Measurements from ENCODE around the gene ST3GAL4. TPM values are rescaled to one million over a fixed set of nuclear protein-coding genes. Genes with fewer than 3 reads are reported as not detected.
"Not testable (repeated sequence)": the region's sequence is repeated elsewhere in the genome, so short reads cannot be mapped to it uniquely, and the experiment has no call there.

ST3GAL4 gene
- total RNA-seq, 1 donor: 37.7 TPM

DNA sequence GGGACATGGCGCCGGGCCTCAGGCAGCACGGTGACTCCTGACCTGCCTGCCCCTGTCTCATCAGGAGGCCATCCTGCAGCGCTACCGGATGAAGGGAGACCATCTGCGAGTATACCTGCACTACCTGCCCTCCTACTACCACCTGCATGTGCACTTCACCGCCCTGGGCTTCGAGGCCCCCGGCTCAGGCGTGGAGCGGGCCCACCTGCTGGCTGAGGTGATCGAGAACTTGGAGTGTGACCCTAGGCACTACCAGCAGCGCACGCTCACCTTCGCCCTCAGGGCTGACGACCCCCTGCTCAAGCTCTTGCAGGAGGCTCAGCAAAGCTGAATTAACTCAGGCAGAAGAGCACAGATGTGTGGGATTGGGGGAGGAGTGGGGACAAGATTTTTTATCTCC, 10.2 kb upstream of the ST3GAL4 start:
- no peak for DNase-seq (ENCODE audit: low read depth in 2 of 3, low spot score in 2 of 3)

- DNase-seq (ENCODE audit: low read depth in 2 of 3, low spot score in 2 of 3): peak in 2 of 3 donors; percentile 84 to 87
Observed at GRCh38 chr11:126345759-126346585, 9.5 kb upstream of the ST3GAL4 start.

GRCh38 chr11:126346586-126346940, 8.9 kb upstream of the ST3GAL4 start:
- DNase-seq (ENCODE audit: low read depth in 2 of 3, low spot score in 2 of 3): no peak

GRCh38 chr11:126346946-126347345, 8.5 kb upstream of the ST3GAL4 start:
- not testable (repeated sequence) for DNase-seq (ENCODE audit: low read depth in 2 of 3, low spot score in 2 of 3)

DNA sequence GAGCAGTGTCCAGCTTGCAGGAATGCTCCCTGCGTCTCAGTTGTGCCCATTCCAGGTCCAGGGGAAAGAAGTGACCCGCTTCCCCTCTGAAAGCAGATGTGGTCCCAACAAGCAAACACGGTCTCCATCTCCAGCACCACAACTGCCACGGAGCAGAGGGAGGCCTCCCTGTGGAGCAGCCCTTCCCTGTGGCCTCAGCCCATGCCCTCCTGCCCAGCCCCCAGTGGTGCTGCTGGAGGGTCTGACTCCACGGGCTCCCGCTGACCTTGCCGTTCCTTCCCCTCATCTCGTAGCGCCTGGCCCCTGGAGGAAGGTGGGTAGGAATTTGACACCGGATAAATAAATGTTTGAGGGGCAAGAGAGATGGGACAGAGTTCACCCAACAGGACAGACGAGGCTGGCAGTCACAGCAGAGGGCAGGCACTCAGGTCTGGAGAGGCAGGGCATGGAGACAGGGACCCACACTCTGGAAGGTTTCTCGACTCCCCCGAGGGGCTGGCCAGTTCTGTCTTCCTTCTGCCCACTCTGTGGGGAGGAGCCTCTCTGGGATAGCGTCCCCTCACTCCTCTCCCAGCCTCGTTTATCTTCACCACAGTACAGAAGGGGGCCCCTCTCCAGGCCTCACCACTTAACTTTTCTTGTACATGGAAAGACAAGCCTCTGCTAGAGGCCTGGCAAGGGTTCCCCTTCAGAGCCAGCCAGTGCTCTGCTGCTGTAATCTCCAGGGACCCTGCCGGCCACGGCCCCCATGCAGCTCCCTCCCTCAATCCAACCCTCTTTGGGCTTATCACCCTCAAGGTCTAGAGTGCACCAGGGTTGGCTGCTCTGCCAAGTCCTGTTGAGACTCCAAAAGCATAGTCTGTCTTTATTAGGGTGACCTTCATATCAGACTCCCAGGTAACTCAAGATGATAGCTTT, 7.5 kb upstream of the ST3GAL4 start:
- DNase-seq (ENCODE audit: low read depth in 2 of 3, low spot score in 2 of 3): no peak

GRCh38 chr11:126348806-126349582, 6.5 kb upstream of the ST3GAL4 start:
- no peak for DNase-seq (ENCODE audit: low read depth in 2 of 3, low spot score in 2 of 3)

GRCh38 chr11:126350836-126351235, 4.7 kb upstream of the ST3GAL4 start:
- no peak for DNase-seq (ENCODE audit: low read depth in 2 of 3, low spot score in 2 of 3)

DNA sequence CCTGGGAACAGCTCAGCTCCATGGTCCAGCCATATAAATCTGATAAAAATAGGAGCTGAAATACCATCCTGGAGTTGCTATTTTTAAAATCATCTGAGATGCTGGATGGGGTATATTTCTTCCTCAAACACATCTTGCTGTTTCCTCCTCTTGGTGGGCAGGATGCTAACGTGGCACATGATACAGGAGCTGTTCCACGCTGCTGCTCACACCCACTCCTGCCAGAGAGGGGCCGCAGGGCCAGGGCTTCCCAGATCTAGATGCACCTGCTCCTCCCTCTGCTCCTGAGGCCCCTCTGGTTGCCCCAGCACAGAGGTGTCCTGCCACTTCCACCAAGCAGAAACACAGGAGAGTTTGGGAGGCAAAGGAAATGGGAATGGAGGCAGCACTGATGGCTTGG, 3.3 kb upstream of the ST3GAL4 start:
- no peak for DNase-seq (ENCODE audit: low read depth in 2 of 3, low spot score in 2 of 3)

- DNase-seq (ENCODE audit: low read depth in 2 of 3, low spot score in 2 of 3): peak in 2 of 3 donors; percentile 71 to 85
Observed at GRCh38 chr11:126352934-126353801, 2.3 kb upstream of the ST3GAL4 start.

DNA sequence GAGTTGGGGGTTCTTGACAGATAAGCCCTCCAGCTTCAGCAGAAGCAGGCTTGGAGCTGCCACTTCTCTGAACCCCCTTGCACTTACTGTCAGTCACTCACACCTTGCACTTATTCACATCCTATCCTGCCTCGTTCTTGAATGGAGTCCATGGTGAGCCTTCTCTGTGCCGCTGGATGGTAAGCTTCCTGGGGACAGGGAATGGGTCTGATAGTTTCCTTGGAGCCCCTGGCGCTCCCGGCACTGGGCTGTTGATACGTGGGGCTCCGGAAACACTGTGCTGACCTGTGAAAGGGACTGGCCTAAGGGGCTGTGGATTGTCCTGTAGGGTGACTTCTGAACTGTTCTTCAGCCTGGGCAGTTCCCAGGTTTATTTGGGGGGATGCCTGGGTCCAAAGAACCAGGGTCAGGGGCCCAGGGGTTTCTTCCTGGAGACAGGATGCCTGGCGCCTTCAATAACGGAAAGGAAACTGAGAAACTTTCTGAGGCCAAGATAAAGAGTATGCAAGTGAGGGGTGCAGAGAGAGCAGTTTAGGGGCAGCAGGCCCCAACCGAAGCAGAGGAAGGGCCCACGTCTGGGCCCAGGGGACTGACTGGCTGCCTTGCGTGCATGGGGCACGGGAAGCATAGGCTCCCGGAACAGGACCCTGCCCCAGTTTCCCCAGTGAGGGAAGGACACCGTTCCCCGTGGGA, 709 bp upstream of the ST3GAL4 start:
- no peak for DNase-seq (ENCODE audit: low read depth in 2 of 3, low spot score in 2 of 3)

GRCh38 chr11:126355926-126356897, 726 bp downstream of the ST3GAL4 start:
- peak in 2 of 3 donors; percentile 38 to 40 for DNase-seq (ENCODE audit: low read depth in 2 of 3, low spot score in 2 of 3)

DNA sequence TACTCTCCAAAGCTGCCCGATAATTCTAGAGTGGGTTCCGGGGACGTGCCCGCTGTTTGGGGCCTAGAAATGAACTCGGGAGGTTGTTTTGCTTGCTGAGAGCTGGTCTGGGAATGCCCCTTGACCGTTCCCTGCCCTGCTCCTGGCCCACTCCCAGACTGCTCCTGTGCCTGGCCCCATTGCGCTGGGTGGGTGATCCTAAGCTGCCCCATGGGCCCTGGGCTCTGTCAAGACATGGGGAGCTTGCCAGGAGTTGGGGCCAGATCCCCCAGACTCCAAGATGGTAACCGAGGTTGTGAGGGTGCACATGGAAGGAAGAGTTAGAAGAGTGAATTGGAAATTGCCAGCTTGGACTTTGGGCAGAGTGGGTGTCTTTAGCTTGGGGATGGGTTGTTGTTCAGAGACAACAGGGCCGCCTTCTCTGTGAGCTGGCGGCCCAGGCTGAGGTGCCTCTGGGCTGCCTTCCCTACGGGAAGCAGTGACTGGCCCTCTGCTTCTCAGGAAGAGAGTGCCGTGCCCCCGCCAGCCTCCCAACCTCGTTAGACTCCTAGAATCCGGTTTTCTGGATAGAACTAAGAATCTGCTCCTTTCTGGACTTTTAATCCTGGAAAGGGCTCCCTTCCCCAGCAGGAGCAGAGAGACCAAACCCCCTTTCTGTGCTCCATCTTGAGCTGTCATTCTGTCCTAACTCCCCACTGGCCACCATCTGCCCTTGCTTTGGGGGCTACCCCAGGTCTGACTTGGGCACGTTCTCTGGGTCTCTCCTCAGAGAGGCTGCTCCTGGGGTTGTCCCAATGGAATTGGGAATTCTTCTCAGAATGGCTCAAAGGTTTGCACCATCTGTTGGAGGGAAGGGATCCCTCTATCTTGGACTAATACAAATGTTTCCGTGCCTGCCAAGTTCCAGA, 1.8 kb downstream of the ST3GAL4 start:
- no peak for DNase-seq (ENCODE audit: low read depth in 2 of 3, low spot score in 2 of 3)

DNA sequence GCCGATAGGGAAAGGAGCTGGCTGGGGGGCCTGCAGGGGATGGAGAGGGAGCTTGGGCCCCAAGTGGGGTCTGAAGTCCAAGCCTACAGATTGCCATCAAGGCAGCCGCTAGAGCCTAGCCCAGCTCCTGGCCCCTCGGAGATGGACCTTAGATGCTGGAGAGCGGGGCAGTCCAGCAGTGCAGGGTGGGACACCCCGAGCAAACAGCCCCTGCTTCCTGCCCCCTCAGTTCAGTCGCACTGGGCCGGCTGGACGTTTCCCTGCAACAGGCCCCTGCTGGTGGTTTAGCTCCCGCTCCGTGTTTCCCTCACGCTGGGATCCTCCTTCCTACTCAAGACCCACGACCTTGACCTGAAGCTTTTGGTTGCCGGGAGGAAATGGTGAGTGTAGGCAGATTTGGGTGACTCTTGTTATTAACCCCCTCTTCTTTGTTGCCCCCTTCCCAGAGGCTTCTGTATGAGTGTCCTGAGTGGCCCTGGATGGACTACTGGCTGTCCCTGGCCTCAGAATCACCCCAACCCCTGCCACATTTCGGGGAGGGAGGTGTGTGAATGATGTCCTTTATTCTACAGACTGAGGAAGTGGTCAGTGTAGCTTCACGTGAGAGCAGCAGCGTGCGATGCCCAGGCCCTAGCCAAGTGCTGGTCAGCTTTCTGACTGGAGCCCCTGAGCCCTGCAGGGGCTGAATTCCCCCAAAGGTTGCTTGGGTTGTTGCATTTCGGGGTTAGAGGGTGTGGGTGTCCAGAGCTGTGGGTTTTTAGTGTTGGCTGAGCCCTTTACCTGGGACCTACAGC, 2.7 kb downstream of the ST3GAL4 start:
- DNase-seq (ENCODE audit: low read depth in 2 of 3, low spot score in 2 of 3): no peak

DNA sequence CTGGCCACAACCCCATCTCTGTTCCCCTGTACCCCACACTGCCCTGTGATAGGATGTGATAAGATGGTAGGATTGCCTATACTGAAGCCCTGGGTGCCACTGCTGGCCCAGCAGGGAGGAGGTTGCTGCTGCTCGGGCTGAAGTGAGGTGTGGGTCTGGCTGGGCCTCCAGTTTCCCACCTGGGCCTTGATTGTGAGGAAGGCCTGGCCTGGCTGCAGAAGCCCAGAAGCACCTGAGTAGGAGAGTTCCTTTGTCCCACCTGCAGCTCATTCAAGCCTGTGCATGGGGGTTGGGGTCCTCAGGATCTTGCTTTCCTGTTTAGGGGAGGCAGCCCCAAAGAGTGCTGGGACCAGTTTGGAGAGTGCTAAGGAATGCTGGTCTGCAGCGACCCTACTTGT, 3.3 kb downstream of the ST3GAL4 start:
- no peak for DNase-seq (ENCODE audit: low read depth in 2 of 3, low spot score in 2 of 3)

DNA sequence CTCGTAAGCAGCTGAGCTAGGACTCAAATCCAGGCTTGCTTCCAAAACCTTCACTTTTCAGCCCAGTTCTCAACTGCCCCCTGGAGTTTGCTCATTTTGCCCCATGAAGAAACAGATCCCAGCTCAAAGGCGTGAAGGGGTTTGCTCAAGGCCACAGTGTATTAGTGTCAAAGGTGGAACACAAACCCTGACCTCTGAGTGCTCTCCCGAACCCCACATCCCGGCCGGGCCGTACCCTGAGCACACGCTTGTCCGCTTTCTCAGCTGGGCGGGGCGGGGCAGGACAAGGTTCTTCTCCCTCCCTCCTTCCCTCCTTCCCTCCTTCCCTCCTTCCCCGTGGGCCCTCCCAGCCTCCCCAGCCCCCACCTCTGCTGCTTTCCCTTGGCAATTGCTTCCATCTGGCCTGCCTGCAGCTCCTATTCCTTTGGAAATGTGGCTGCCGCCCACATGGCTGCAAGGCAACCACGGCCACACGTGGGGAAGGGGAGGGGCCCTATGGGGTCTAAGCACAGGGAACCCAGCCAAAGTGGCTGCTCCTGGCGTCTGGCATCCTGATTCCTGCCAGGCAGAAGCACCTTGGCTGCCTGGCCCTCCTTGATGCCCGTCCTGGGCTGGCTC, 4.1 kb downstream of the ST3GAL4 start:
- DNase-seq (ENCODE audit: low read depth in 2 of 3, low spot score in 2 of 3): no peak

DNA sequence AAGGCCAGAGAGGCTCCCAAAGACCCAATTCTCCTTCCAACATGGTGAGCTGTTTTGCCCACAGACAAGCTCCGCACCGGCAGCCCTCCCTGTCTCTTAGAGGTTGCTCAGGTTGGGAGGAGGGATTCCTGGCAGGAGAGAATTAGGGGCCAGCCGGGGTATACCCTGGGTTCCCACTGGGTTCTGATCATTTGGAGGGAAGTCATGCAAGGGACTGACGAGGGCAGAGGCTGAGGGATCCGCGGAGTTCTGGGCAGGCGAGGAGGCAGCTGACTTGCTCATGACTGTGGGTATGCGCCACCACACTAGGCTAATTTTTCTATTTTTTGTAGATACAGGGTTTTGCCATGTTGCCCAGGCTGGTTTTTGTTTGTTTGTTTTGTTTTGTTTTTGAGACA, 4.6 kb downstream of the ST3GAL4 start:
- no peak for DNase-seq (ENCODE audit: low read depth in 2 of 3, low spot score in 2 of 3)
